ENCODE measurements around the gene CORO2A.

GRCh38 chr9:98230789-98231188 is 38.4 kb upstream of the CORO2A start:
- TF ChIP-seq HNRNPLL (IDR thresholded peaks at IDR 0.05; ENCODE audit: low read depth, low read length, poor library complexity, severe bottlenecking) = no peak
- no peak for TF ChIP-seq CENPX (CRISPR knock-in tag; IDR thresholded peaks at IDR 0.05)
- no peak for TF ChIP-seq HHEX (CRISPR knock-in tag; IDR thresholded peaks at IDR 0.05)
- no peak for TF ChIP-seq ETV6 (CRISPR knock-in tag; conservative IDR thresholded peaks at IDR 0.05)
- TF ChIP-seq, protein P1, sequence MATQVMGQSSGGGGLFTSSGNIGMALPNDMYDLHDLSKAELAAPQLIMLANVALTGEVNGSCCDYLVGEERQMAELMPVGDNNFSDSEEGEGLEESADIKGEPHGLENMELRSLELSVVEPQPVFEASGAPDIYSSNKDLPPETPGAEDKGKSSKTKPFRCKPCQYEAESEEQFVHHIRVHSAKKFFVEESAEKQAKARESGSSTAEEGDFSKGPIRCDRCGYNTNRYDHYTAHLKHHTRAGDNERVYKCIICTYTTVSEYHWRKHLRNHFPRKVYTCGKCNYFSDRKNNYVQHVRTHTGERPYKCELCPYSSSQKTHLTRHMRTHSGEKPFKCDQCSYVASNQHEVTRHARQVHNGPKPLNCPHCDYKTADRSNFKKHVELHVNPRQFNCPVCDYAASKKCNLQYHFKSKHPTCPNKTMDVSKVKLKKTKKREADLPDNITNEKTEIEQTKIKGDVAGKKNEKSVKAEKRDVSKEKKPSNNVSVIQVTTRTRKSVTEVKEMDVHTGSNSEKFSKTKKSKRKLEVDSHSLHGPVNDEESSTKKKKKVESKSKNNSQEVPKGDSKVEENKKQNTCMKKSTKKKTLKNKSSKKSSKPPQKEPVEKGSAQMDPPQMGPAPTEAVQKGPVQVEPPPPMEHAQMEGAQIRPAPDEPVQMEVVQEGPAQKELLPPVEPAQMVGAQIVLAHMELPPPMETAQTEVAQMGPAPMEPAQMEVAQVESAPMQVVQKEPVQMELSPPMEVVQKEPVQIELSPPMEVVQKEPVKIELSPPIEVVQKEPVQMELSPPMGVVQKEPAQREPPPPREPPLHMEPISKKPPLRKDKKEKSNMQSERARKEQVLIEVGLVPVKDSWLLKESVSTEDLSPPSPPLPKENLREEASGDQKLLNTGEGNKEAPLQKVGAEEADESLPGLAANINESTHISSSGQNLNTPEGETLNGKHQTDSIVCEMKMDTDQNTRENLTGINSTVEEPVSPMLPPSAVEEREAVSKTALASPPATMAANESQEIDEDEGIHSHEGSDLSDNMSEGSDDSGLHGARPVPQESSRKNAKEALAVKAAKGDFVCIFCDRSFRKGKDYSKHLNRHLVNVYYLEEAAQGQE (IDR thresholded peaks at IDR 0.05; ENCODE audit: borderline replicate concordance in 1 of 2, low read depth in 1 of 2, low read length in 2 of 2) = no peak
- TF ChIP-seq CBX2 (IDR thresholded peaks at IDR 0.05; ENCODE audit: low read depth, low read length) = no peak
- no peak for TF ChIP-seq CBX2 (CRISPR knock-in tag; IDR thresholded peaks at IDR 0.05; ENCODE audit: low read depth)
- no peak for TF ChIP-seq HCFC1 (IDR thresholded peaks at IDR 0.05; ENCODE audit: low read depth, low read length)
- TF ChIP-seq AFF4 (CRISPR knock-in tag; IDR thresholded peaks at IDR 0.05) = no peak
- TF ChIP-seq CTCF (CRISPR knock-in tag; IDR thresholded peaks at IDR 0.05) = no peak
- no peak for TF ChIP-seq WIZ (CRISPR knock-in tag; IDR thresholded peaks at IDR 0.05)
- TF ChIP-seq ZNF44 (CRISPR knock-in tag; IDR thresholded peaks at IDR 0.05) = no peak
- no peak for TF ChIP-seq SNAI1 (CRISPR knock-in tag; IDR thresholded peaks at IDR 0.05; ENCODE audit: borderline replicate concordance)
- no peak for TF ChIP-seq NFE2L2 (IDR thresholded peaks at IDR 0.05; ENCODE audit: low read length)
- no peak for TF ChIP-seq FOXP1 (IDR thresholded peaks at IDR 0.05)
- TF ChIP-seq FOXP1 (CRISPR knock-in tag; IDR thresholded peaks at IDR 0.05) = no peak

All from HepG2 (cell line).